Kidney capillary endothelial cell (primary cell): ENCODE data around the gene MMRN2.

ENCODE experiments used
- DNase-seq: peaks from one replicate; pipeline ENCODE4 v3.0.0-alpha.2; 2018; ENCODE audit warnings: low spot score

The MMRN2 gene

GRCh38 chr10:86969421-86970041 is 12.1 kb upstream of the MMRN2 start:
- peak; percentile 83 for DNase-seq

- DNase-seq: peak; percentile 13
Observed at GRCh38 chr10:86968994-86969355, 11.6 kb upstream of the MMRN2 start.

DNA sequence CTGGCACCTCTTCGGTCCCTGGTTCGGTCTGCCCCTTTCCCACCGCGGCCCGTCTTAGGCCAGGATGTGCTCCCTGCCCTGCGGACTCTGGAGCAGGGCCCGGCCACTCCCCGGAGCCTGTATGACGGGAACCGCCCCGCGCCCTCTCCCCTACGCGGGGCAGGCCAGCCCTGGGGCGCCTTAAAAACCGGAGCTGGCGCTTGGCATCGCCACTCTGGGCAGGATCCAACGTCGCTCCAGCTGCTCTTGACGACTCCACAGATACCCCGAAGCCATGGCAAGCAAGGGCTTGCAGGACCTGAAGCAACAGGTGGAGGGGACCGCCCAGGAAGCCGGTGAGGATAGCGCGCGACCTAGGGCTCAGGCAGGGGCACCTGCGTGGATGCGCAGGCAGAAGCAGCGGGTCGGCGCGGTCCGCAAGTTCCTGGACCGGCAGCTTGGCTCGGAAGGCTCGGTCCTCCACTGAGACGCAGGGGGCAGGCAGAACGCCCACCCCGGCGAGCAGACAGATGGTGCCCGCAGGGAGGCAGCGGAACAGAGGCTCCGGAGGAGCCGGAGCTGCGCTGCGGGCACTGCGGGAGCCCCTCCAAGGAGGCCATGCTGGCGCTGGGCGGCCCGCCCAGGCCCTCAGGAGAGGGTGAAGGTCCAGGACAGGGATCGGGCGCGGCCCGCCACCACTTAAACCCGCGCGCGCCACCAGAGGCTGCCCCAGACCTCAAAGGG is 11.0 kb upstream of the MMRN2 start, which contains the start of gene ADIRF:
Gene ADIRF, plus strand, starts transcription at position 212 of the 723 bp plus-strand sequence. Its CDS starts 63 bp downstream, at position 275.
- no peak for DNase-seq

GRCh38 chr10:86967481-86967941 is 10.1 kb upstream of the MMRN2 start:
- DNase-seq: peak; percentile 36

GRCh38 chr10:86965986-86966654 is 8.7 kb upstream of the MMRN2 start:
- DNase-seq: no peak

- no peak for DNase-seq
Observed at GRCh38 chr10:86964847-86965190, 7.4 kb upstream of the MMRN2 start.

- DNase-seq: no peak
Observed at GRCh38 chr10:86964061-86964846, 6.8 kb upstream of the MMRN2 start.

DNA sequence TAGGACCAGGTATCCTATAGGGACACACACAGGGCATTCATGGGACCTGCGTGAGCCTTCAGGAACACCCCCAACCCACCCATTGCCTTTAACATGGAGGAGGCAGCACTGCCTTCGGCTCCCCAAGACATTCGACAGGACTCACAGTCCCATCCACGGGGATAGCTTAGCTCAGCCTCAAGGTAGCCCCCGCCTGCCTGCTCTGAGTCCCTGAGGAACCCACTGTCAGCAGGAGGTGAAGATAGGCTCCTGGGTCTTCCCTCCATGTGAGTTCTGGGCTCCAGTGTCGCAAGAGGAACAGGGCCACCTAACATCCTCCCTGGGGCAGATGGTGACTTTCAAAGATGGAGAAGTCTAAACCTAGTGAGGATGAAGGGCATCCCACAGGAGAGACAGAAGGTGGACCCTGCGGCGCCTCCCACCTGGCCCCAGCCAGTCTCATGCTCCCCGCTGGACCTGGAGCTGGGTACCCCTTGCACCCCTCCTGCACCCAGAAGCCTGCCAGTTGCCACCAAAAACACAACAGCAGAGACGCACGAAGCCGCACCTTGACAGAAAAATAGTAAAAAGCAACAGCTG is 6.0 kb upstream of the MMRN2 start:
- DNase-seq: no peak

GRCh38 chr10:86962981-86963310 is 5.5 kb upstream of the MMRN2 start:
- no peak for DNase-seq

GRCh38 chr10:86962136-86962980 is 4.9 kb upstream of the MMRN2 start:
- DNase-seq: no peak

DNA sequence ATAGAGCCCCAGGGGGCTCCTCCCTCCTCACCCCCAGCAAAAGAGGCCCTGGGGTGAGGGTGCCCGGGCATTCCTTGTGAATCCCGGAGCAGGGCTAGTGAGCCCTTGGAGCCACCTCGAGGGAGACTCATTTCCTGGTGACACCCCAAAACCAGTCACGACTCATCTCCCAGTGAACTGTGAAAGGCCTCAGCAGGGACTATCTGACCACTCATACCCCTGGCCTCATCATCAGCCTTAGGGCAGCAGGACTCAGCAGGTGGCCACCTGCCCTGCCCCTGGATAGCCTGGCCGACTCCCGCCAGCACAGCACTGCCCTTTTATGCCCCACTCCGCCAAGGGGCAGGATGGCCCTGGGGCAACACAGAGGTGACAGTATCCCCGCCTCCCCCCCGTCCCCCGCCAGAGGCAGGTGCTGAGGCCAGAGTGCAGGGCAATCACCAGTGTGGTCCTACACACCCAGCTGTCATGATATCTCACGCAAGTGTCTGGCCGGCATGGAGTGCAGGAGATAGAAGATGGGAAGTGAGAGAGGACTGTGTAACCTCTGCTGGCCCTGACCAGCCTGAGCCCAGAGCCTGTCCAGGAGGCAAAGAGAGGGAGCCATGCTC is 4.2 kb upstream of the MMRN2 start:
- DNase-seq: no peak

DNA sequence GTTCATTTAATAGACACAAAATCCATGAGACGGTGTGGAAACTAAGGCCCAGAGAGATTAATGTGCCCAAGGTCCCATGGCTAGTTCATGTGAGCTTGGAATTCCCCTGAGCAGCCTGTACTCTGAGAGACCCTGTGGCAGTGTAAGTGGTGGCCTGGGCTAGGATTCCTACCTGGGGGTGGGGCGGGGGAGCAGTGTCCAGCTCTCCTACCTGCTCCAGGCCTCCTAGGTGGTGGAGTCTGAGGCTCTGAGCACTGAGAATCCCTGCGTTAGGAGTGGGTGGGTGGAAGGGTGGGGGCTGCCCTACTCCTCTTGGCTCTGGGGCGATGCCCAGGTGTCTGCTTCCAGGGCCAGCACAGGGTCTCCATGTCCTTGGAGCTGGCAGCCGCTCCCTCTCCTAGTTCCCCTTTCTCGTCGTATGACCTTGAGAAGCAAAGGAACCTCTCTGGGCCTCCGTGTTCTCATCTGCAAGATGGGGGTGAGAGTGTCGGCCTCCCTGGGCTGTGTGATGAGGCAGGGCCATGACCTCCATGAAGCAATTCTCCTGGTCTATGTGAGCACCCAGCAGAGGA is 3.5 kb upstream of the MMRN2 start:
- no peak for DNase-seq

DNA sequence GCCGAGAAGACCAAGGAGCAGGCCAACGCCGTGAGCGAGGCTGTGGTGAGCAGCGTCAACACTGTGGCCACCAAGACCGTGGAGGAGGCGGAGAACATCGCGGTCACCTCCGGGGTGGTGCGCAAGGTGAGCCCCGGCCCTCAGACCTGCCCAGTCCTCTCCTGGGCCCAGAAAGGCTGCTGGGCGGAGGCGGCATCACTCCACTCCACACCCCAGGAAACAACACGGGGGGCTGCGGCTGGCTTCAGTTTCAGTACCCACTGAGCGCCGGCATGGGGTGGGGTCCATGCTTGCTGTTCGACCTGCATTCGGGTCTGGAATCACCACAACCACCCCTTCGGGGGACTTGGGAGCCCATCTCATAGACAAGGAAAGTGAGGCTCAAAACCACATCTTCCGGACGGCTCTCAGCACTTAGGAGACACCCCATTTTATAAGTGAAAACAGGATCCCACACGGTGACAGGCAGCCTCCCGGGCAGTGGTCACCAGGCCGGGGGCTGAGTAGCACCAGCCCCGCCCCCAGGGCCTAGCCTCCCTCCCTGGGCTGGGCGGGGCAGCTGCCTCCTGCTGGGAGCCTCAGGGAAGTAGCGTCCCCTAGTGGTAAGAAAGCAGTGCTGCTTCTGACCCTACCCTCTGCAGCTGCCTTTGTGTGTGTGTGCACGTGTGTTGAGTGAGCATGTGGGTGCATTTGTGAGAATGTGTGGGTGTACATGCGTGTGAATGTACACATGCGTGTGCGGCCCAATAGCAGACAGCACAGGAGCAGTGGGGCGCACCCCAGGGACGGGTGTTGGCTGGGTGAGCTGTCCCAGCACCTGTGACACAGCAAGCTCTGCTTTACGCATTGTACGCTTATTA is 2.8 kb upstream of the MMRN2 start:
- peak; percentile 84 for DNase-seq

GRCh38 chr10:86959737-86960002 is 2.3 kb upstream of the MMRN2 start:
- DNase-seq: no peak

- peak; percentile 84 for DNase-seq
Observed at GRCh38 chr10:86958901-86959736, 1.7 kb upstream of the MMRN2 start.

GRCh38 chr10:86958116-86958900 is 893 bp upstream of the MMRN2 start, which contains the start of gene SNCG:
Gene SNCG (plus strand): TSS chr10:86958599. CDS start chr10:86958698, 99 bp downstream.
- DNase-seq: peak; percentile 30

DNA sequence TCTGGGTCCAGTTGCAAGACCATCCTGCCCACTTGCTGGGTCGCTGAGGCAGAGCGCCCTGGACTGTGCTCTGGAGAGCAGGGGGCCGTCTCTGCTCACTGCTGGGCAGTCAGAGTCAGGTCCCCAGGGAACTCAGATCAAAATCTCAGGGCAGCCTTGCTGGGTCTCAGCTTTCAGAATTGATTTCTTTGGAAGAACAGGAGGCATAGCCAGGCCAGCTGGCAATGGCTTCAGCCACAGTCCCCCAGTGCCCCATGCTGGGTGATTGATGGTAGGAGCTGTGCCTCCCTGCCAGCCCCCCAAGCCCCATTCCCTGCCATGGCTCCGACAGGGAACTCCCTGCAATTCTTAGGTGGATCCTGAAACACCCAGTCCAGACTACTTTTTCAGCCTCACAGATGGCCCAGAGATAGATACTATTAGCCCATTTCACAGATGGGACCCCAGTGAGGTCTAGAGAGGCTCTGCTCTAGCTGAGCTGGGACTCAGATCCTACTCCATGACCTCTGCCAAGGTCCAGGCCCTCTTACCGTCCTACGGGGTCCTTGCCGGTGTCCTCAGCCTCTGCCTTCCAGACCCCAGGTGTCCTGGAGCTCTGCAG is 467 bp downstream of the MMRN2 start:
- DNase-seq: no peak
